Peyer's patch (tissue), 4 donors: ENCODE results near the gene MRPL14. TPM values are rescaled to one million over a fixed set of nuclear protein-coding genes. Genes with fewer than 3 reads are reported as not detected.

ENCODE experiments used
- DNase-seq, 3 donors: peaks; one replicate each; pipeline ENCODE4 v3.0.0-alpha.2; 2017 to 2019
- H3K27ac ChIP-seq, 4 donors: fragments of 200-600 bp; sonication (generic); one replicate each; pipeline ENCODE4 v1.5.1; 2016 to 2019
- H3K27me3 ChIP-seq, 2 donors: fragments of 200-600 bp; sonication (generic); one replicate each; pipeline ENCODE4 v1.5.1; 2019
- H3K36me3 ChIP-seq, 3 donors: fragments of 200-600 bp; sonication (generic); one replicate each; pipeline ENCODE4 v1.5.1; 2016 to 2019
- H3K4me1 ChIP-seq, 4 donors: fragments of 200-600 bp; sonication (generic); one replicate each; pipeline ENCODE4 v1.5.1; 2016 to 2019
- H3K4me3 ChIP-seq, 4 donors: fragments of 200-600 bp; sonication (generic); 1 replicate in 3 of 4; 2 replicates in 1 of 4; pipeline ENCODE4 v1.5.1; 2016 to 2019; ENCODE audit warnings: mild to moderate bottlenecking in 1 of 4
- H3K9me3 ChIP-seq, 4 donors: fragments of 200-600 bp; sonication (generic); one replicate each; pipeline ENCODE4 v1.5.1; 2016 to 2019; ENCODE audit warnings: mild to moderate bottlenecking in 1 of 4
- CTCF ChIP-seq, 6 experiments: fragments of 450-650 bp in 4 of 6; fragments of 200-600 bp in 2 of 6; sonication (generic) in 1 of 6; IDR thresholded peaks; one replicate each; pipeline ENCODE4 v1.5.1; 2017 to 2019; ENCODE audit warnings: antibody characterized with exemption in 6 of 6, mild to moderate bottlenecking in 3 of 6, moderate library complexity in 1 of 6
- POLR2A ChIP-seq, 2 donors: fragments of 450-650 bp; IDR thresholded peaks; one replicate each; pipeline ENCODE4 v1.5.1; 2017; ENCODE audit warnings: antibody characterized with exemption in 2 of 2, mild to moderate bottlenecking in 2 of 2, moderate library complexity in 2 of 2
- total RNA-seq, 4 donors: library from RNA; depleted of rRNA; stranded (reverse); fragments of >200 nt; gene quantifications; one replicate each; pipeline ENCODE4 v1.1.0, GENCODE V29; 2016

Gene MRPL14
- total RNA-seq, 4 donors from 2014 or later, result 35.5 to 51.1 (median 42.6) TPM

DNA sequence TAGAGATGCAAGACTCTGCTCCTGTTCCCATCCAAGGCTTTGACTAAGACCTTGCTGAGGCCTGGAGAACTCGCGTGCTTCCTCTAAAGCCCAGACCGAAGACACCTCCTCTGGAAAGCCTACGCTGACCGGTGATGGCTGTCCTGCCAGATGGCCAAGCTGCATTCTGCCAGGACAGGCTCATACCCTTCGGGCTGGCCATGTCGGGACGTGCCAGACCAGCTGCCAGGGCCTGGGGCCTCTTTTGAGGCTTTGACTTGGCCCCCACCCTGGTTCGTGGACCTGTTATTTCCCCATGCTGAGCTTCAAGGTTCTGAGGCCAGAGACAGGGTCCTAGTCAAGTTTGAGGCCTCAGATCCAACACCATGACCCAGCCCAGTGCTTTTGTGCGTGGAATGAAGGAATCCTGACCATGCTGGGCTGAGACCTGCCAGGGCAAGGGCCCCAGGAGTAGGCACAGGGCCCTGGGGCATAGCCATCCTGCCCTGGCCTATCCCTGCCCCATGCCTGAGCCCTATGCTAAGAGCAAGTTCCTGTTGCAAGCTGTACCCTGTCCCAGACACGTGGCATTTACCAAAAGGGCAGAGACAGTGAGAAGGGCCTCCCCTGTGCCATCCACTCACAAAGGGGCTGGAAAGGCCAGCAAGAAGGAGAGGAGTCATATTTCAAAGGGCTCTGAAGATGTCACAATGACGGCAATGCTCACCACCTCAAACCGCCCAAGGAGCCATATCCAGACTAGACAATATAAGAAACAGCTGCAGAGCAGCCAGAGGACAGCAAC is 42.8 kb downstream of the MRPL14 start:
- Histone ChIP-seq H3K4me3 (no peak overlapping the region), H3K4me1 (peaks cover 0 to 12% (median 0%) of the 10 kb centered on the region in 4 donors), H3K36me3 (no peaks in the 10 kb centered on the region), H3K9me3 (no peaks in the 10 kb centered on the region), H3K27me3 (no peaks in the 10 kb centered on the region), H3K27ac (no peak overlapping the region)
- TF ChIP-seq CTCF (IDR thresholded peaks at IDR 0.05) (no peak), POLR2A (IDR thresholded peaks at IDR 0.05) (no peak)
- DNase-seq, result no peak

DNA sequence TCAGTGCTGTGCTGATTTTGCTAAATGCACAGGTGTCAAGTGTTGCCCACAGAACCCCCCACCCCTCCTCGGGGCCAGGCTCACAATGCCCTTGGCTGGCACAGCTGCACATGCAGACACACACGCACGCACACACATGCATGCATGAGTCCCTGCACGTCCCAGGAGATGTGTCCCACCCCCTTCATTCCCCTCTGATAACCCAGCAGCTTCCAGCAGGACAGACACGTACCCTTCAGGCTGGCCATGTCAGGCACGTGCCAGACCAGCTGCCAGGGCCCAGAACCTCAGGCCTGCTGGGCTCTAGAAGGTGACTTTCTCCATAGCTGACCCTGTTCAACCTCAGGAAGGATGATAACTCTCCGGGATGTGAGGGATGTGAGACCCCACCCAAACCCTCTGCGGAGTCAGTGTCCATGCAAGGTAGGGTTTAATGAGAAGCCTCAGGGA is 44.4 kb downstream of the MRPL14 start:
- Histone ChIP-seq H3K9me3 (no peaks in the 10 kb centered on the region), H3K4me1 (peaks cover 0 to 20% (median 0%) of the 10 kb centered on the region in 4 donors), H3K36me3 (no peaks in the 10 kb centered on the region), H3K4me3 (no peak overlapping the region), H3K27ac (no peak overlapping the region), H3K27me3 (no peaks in the 10 kb centered on the region)
- DNase-seq, result no peak
- TF ChIP-seq POLR2A (IDR thresholded peaks at IDR 0.05) (no peak), CTCF (IDR thresholded peaks at IDR 0.05) (no peak)

- Histone ChIP-seq H3K4me3 (no peak overlapping the region), H3K27ac (no peak overlapping the region), H3K4me1 (peaks cover 0 to 18% (median 0%) of the 10 kb centered on the region in 4 donors), H3K27me3 (no peaks in the 10 kb centered on the region), H3K36me3 (no peaks in the 10 kb centered on the region), H3K9me3 (no peaks in the 10 kb centered on the region)
- TF ChIP-seq POLR2A (IDR thresholded peaks at IDR 0.05), result no peak
- no peak for DNase-seq
Measured at GRCh38 chr6:44081753-44082152, 45.5 kb downstream of the MRPL14 start.

DNA sequence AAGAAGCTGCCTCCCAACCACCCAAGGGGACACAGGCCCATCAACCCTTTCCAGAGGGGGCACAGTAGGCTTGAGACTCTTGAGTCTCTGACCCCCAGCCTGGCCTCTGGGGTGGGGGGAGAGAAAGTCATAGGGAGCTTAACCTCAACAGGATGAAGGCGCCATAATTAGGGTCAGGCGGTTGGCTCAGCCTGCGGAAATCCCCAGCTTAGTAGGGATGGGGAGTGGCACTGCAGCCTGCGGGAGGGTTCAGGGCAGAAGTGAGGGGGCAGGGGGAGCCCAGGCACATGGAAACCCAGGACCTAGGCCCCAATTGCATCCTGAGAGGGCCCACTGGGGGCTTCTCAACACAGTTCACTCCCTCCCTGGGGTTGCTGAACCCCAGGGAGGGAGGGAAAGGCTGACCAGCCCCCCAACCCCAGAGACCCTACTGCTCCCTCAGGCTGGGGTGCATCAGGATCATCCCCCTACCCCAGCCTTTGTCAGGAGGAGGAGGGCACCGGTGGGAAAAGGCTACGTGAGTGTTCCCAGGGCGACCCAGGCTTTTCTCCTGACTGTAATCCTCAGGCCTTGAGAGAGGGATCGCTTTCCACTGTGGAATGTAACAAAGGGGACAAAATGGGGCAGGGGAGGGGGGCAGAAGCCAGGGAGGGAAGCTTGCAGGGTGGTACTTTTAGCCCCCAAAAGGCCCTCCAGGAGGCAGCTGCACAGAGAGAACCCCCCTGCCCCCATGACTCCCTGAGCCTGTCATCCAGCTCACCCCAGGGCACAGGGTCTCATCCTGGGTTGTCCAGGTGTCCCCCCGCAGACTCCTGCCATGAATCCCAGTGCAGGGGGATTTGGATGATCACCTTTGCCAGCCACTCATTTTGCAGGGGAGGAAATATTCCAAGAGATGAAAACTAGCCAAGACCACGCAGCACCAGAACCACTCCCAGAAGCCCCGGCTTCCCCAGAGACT is 46.4 kb downstream of the MRPL14 start:
- Histone ChIP-seq H3K27ac (no peak overlapping the region), H3K4me3 (no peak overlapping the region), H3K4me1 (peaks cover 0 to 23% (median 0%) of the 10 kb centered on the region in 4 donors), H3K36me3 (no peaks in the 10 kb centered on the region), H3K27me3 (no peaks in the 10 kb centered on the region), H3K9me3 (no peaks in the 10 kb centered on the region)
- TF ChIP-seq POLR2A (IDR thresholded peaks at IDR 0.05) (no peak), CTCF (IDR thresholded peaks at IDR 0.05) (no peak)
- DNase-seq, result no peak

GRCh38 chr6:44079672-44080071 is 47.6 kb downstream of the MRPL14 start:
- Histone ChIP-seq H3K36me3 (no peaks in the 10 kb centered on the region), H3K27me3 (no peaks in the 10 kb centered on the region), H3K9me3 (no peaks in the 10 kb centered on the region), H3K27ac (no peak overlapping the region), H3K4me3 (no peak overlapping the region), H3K4me1 (peaks cover 0 to 27% (median 0%) of the 10 kb centered on the region in 4 donors)
- TF ChIP-seq POLR2A (IDR thresholded peaks at IDR 0.05), result no peak
- TF ChIP-seq CTCF (IDR thresholded peaks at IDR 0.05), result no peak
- DNase-seq, result no peak
